NCI-H2196 (cell line): ENCODE results near the gene CENPT.
"Not testable (repeated sequence)": the region's sequence is repeated elsewhere in the genome, so short reads cannot be mapped to it uniquely, and the experiment has no call there.

Experiments
- DNase-seq: peaks from one replicate; lab custom pipeline; 2025; ENCODE audit not compliant: unreplicated experiment; lab: John Stamatoyannopoulos, UW

CENPT gene

GRCh38 chr16:67877064-67877463, 29.6 kb upstream of the CENPT start:
- DNase-seq = no peak

- no peak for DNase-seq
These were observed 26.9 kb upstream of the CENPT start for GRCh38 chr16:67874372-67874771.

- no peak for DNase-seq
These were observed 26.2 kb upstream of the CENPT start for GRCh38 chr16:67873435-67874370.

GRCh38 chr16:67872631-67873434, 25.3 kb upstream of the CENPT start, which contains the start of gene EDC4:
Gene EDC4, plus strand, starts transcription at chr16:67873052. Its CDS starts 210 bp downstream, at chr16:67873262.
- peak; percentile 59 for DNase-seq

DNA sequence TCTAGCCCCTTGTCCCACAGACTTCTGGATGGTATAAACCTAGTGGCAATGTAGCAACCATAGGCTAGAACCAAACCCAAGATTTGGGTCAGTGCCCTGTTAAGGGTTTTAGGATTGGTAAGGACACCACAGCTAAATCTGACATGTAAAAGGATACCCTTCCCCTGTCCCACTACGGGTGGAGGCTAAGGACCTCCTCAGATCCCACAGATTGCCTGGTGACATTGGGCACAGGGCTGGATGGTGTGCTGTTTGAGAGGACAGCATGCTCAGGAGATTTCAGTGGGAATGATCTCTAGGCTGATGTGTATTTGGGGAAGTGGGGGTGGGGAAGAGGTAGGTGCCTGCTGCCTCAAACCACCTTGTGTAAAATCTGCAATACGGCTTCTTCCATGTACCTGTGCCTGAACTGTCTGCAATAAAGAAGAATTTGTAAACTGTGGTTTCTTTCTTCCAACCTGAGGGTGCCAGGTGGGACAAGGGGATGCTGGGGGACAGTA, 24.7 kb upstream of the CENPT start:
- no peak for DNase-seq

GRCh38 chr16:67871256-67871655, 23.8 kb upstream of the CENPT start:
- no peak for DNase-seq

DNA sequence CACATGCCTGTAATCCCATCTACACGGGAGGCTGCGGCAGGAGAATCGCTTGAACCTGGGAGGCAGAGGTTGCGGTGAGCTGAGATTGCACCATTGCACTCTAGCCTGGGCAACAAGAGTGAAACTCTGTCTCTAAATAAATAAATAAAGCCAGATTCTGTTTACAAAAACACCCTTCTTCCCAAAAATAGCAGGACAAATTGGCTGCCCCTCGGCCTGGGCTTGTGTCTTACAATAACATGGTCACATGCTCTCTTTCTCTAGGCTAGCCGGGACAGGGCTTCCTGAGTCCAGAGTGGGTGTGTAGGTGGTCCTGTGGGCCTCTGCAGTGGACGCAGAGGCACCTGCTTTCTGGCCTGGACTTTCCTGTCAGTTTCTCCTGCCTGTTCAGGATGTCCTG, 22.2 kb upstream of the CENPT start:
- DNase-seq = no peak

- no peak for DNase-seq
These were observed 20.8 kb upstream of the CENPT start for GRCh38 chr16:67868290-67868689.

GRCh38 chr16:67865318-67865717, 17.8 kb upstream of the CENPT start:
- no peak for DNase-seq

- no peak for DNase-seq
These were observed 17.1 kb upstream of the CENPT start for GRCh38 chr16:67864594-67864993.

GRCh38 chr16:67864044-67864443, 16.6 kb upstream of the CENPT start:
- DNase-seq = not testable (repeated sequence)

GRCh38 chr16:67862623-67863583, 15.4 kb upstream of the CENPT start:
- no peak for DNase-seq

- no peak for DNase-seq
These were observed 14.4 kb upstream of the CENPT start for GRCh38 chr16:67861877-67862276.

- DNase-seq = no peak
These were observed 13.3 kb upstream of the CENPT start for GRCh38 chr16:67860589-67861398.

- DNase-seq = no peak
These were observed 11.0 kb upstream of the CENPT start for GRCh38 chr16:67858500-67858899.

GRCh38 chr16:67857547-67858233, 10.2 kb upstream of the CENPT start:
- peak; percentile 65 for DNase-seq

DNA sequence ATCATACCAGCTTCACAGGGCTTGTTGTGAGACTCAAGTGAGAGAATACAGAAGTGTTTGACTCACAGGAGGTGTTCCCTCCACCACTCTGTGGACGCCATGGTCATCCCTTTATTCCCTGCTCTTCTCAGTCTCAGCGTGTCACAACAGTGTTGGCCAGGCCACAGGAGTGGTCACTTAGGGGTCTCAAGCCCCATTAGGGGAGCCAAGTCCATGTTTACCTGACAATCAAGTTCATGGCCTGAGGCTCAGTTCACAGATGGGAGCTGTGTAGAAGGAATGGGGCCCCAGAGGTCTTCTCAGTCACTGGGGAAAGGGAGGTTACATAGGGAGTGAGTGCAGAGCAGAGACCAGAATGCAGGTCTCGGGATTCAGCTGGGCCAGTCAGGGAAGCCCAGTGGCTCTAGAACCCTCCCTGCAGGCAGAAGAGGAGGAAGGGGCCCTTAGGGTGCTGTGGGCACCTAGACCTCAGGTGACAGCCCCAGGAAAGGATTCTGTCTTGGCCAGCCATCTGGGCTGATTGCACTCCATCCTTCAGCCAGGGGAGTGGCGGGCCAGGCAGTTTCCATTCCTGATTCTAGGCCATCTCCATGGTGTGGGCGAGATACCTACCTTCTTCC, 9.5 kb upstream of the CENPT start:
- DNase-seq = no peak

DNA sequence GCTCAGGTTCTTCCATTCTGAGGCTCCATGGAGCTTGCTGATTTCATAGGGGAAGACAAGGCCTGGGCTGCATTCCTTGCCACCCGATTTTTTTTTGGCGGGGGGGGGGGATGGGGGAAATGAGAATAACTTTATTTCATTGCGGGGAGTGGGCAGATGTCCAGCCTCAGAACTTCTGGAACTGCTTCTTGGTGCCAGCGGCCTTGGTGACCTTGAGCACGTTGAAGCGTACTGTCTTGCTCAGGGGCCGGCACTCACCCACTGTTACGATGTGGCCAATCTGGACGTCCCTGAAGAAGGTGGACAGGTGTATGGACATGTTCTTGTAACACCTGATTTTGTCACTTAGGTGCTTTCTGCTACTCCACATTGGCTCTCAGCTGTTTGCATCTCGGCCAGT, 8.3 kb upstream of the CENPT start:
- DNase-seq = no peak

GRCh38 chr16:67853670-67854069, 6.2 kb upstream of the CENPT start:
- no peak for DNase-seq
